ENCODE results near the gene KRT5.

KRT5 gene

DNA sequence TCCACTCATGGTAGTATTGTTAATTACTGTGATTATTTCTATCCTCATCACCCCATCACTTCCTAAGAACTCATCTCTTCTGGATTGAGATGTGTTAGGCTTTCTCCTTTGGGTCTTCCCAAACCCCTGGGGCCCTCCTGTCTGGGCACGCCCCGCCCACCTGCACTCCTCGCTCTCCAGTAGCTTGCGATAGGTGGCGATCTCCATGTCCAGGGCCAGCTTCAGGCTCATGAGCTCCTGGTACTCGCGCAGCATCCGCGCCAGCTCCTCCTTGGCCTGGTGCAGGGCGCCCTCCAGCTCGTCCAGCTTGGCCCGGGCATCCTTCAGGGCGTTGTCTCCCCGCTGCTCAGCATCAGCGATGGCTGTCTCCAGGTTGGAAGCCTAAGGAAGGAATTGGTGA lies 25.9 kb upstream of the KRT5 start:
- no peak for DNase-seq (ENCODE audit: low read depth, low spot score)
- in situ Hi-C loops (cut with HindIII; ENCODE audit: low sequenced_read_pairs), result no loop called here
- H3K4me3 ChIP-seq (ENCODE audit: low read depth, low read length), result no peak overlapping the region
- TF ChIP-seq, protein P1, sequence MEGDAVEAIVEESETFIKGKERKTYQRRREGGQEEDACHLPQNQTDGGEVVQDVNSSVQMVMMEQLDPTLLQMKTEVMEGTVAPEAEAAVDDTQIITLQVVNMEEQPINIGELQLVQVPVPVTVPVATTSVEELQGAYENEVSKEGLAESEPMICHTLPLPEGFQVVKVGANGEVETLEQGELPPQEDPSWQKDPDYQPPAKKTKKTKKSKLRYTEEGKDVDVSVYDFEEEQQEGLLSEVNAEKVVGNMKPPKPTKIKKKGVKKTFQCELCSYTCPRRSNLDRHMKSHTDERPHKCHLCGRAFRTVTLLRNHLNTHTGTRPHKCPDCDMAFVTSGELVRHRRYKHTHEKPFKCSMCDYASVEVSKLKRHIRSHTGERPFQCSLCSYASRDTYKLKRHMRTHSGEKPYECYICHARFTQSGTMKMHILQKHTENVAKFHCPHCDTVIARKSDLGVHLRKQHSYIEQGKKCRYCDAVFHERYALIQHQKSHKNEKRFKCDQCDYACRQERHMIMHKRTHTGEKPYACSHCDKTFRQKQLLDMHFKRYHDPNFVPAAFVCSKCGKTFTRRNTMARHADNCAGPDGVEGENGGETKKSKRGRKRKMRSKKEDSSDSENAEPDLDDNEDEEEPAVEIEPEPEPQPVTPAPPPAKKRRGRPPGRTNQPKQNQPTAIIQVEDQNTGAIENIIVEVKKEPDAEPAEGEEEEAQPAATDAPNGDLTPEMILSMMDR (IDR thresholded peaks at IDR 0.05; ENCODE audit: low read depth, low read length), result no peak

DNA sequence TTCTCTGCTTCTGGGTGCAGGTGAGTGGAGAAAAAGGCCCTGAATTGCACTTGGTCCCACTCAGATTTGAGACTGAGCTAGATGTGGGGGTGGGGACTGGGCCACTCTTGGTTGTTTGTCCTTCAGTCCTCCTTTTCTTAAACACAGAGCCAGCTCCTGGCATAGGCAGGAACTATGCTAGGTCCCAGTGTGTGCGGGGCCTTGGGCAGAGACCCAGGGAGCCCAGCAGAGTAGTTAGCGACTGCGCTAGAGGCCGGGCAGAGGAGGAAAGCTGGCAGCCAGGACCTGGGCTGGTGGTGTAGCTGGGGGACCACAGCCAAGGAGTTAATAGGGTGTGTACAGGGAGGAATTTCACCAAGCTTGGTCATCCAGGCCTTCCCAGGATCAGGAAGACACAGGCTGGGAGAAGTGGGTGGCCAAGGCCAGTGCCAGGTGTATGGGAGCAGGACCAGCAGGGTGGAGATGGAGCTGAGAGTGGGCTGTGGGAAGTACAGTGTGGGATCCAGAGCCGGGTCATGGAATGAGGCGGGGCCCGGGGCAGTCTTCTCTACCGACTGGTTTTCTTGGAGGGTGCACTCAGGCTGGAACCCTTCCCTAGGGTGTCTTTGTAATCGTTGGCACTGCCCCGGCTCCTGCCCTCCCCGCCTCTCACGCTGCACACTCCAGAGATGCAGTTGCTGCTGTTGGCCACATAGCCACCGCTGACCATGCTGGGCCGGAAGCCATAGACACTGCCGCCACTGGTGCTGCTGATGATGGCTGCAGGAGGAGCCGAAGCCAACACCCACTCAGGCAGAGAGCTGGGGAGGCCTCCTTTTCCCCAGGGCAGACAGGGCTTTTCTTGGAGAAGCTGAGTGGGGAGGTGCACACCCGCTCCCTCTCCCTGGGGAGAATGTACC lies 24.0 kb upstream of the KRT5 start:
- DNase-seq (ENCODE audit: low read depth, low spot score), result no peak

DNA sequence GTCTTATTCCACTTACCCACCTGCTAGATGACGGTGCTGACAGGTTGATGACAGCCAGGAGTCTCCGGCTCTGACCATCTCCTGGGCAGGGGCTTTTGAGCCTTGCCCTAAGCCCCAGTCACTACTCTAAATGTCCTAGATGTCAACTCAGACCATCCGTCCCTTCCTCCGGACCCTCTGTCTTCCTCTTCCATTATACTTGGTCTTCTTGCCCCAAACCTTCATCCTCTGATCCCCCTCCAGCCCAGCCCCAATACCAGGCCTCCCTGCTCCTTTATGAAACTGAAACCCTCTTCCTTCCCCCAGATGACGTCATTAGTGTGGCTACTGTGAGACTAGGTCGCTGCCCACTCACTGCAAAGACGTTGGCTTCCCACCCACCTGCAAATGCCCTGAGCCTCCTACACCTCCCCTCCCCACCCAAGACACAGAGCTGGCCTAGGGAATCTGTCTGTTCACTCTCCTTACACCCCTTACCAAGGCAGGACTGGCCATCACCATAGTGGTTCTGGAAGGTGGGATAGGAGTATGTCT lies 22.7 kb upstream of the KRT5 start:
- TF ChIP-seq, protein P1 (IDR thresholded peaks at IDR 0.05; ENCODE audit: low read depth, low read length), result no peak
- DNase-seq (ENCODE audit: low read depth, low spot score), result no peak
- in situ Hi-C loops (cut with HindIII; ENCODE audit: low sequenced_read_pairs), result no loop called here
- no peak overlapping the region for H3K4me3 ChIP-seq (ENCODE audit: low read depth, low read length)

More for the DNA sequence above, 24.0 kb upstream of the KRT5 start:
- in situ Hi-C loops (cut with HindIII; ENCODE audit: low sequenced_read_pairs), result no loop called here
- TF ChIP-seq, protein P1 (IDR thresholded peaks at IDR 0.05; ENCODE audit: low read depth, low read length), result no peak
- H3K4me3 ChIP-seq (ENCODE audit: low read depth, low read length), result no peak overlapping the region

DNA sequence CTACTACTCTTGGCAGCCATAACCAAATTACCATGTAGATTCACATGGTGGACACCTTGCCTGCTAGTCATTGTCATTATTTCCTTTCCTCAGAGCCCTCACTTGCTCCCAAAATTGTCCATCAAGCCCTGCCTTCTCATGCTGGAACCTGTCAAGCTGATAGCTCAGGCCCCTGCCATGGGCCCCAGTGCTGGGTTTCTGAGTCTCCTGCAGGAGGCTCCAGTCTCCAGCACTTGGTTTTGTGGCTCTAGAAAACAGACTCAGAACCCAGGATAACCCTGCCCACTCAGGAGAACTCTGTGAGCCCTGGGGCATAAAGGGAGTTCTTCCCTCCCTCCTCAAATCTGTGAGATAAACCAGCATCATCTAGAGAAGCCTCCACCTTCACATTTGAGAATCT lies 22.0 kb upstream of the KRT5 start:
- H3K4me3 ChIP-seq (ENCODE audit: low read depth, low read length), result no peak overlapping the region
- DNase-seq (ENCODE audit: low read depth, low spot score), result no peak
- TF ChIP-seq, protein P1 (IDR thresholded peaks at IDR 0.05; ENCODE audit: low read depth, low read length), result no peak
- in situ Hi-C loops (cut with HindIII; ENCODE audit: low sequenced_read_pairs), result no loop called here

DNA sequence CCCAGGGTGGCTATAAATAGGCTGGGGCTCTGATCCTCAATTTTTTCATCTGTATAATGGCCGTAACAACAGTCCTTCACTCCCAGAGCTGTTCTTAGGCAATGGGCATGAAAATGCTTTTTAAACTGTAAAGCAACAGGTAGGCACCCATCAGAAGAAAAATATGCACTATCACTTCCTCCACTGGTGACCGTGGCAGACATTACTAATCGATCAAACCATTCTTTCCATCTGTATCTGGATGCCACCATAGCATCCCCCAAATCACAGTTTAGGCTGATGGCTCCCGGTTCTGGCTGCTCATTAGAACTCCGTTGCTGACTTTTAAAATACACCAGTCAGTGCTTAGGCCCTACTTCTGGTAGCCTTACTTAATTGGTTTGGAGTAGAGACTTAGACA lies 21.5 kb upstream of the KRT5 start:
- no peak overlapping the region for H3K4me3 ChIP-seq (ENCODE audit: low read depth, low read length)
- TF ChIP-seq, protein P1 (IDR thresholded peaks at IDR 0.05; ENCODE audit: low read depth, low read length), result no peak
- DNase-seq (ENCODE audit: low read depth, low spot score), result no peak
- in situ Hi-C loops (cut with HindIII; ENCODE audit: low sequenced_read_pairs), result no loop called here

DNA sequence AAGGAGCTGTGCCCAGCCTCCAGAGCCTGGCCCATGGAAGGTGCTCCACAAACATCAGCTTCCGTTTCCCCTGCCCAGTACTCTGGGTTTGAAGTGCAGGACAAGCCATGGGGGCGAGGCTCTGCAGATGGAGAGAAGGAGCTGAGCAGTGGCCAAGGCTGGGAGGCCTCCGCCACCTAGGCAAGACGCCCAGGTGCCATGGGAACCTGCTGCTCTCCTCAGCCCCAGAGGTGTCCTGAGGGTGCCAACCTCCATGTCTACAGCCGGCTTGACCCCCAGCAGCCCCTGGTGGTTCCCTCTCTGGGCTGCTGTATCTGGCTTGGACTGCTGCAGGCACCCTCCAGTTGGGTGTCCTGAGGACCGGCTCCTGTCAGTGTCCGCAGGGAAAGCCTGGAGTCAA lies 20.3 kb upstream of the KRT5 start:
- H3K4me3 ChIP-seq (ENCODE audit: low read depth, low read length), result no peak overlapping the region
- in situ Hi-C loops (cut with HindIII; ENCODE audit: low sequenced_read_pairs), result no loop called here
- no peak for DNase-seq (ENCODE audit: low read depth, low spot score)
- TF ChIP-seq, protein P1 (IDR thresholded peaks at IDR 0.05; ENCODE audit: low read depth, low read length), result no peak
